Activated T-cell treated with anti-CD3 and anti-CD28 coated beads, Interleukin-2, amount 50 U/mL, for 4 hours (primary cell): ENCODE data around the gene C1orf115. TPM values are rescaled to one million over a fixed set of nuclear protein-coding genes. Genes with fewer than 3 reads are reported as not detected.
"Not testable (repeated sequence)": the region's sequence is repeated elsewhere in the genome, so short reads cannot be mapped to it uniquely, and the experiment has no call there.

Experiments
- ATAC-seq, 2 donors: fragments of 200-7000 bp; cut with Tn5 transposase; one replicate each; pipeline ENCODE4 v1.10.0; 2021
- DNase-seq: peaks from one replicate; pipeline ENCODE4 v3.0.0-alpha.2; 2020
- H3K27me3 Mint-ChIP-seq: one replicate; pipeline ENCODE4 v1.8.0; 2021; ENCODE audit warnings: low read depth, mixed read lengths
- H3K36me3 Mint-ChIP-seq: one replicate; pipeline ENCODE4 v1.8.0; 2022; ENCODE audit warnings: mixed read lengths; ENCODE audit not compliant: insufficient read depth
- H3K4me1 Mint-ChIP-seq: one replicate; pipeline ENCODE4 v1.8.0; 2021; ENCODE audit warnings: low read depth, mixed read lengths
- H3K4me3 Mint-ChIP-seq: one replicate; pipeline ENCODE4 v1.8.0; 2021; ENCODE audit warnings: mild to moderate bottlenecking, moderate library complexity, mixed read lengths
- H3K9me3 Mint-ChIP-seq: one replicate; pipeline ENCODE4 v1.8.0; 2021; ENCODE audit warnings: mixed read lengths
- total RNA-seq, 3 donors: library from RNA; stranded (reverse); gene quantifications; one replicate each; pipeline ENCODE4 v1.2.1, GENCODE V29; 2021

The C1orf115 gene
- total RNA-seq, 3 donors from 2014 or later = 0.18 to 0.27 (median 0.18) TPM

DNA sequence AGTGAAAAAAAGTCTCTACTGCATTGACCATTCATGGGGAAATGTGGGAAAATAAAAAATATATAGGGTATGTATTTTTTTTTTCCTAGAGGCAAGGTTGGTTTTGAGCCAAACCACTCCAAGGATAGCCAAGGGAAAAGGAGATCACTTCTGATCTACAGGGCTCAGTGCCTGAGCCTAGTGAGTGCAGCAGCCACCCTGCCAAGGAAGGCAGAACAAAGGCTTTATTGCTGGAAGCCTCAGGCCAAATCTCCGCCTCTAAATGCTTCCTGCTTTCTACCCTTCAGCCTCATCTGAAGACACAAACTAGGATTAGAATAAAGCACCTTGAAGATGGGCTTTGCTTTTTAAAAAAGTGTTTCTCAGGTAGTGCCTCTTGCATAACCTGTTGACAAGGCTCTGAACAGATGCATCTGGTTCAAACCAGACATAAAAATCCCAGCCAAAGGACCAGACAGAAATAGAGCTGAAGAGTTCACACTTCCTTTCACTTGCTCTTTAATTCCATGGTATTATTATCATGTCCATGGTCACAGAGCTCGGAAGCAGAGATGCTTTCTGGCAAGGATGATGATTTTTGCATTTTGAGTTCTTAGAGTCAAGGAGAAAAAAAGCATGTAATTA lies 10.5 kb downstream of the C1orf115 start:
- Mint-ChIP-seq H3K27me3 (peaks cover 16% of the 10 kb centered on the region), H3K9me3 (no peaks in the 10 kb centered on the region), H3K4me1 (no peaks in the 10 kb centered on the region), H3K4me3 (no peak overlapping the region), H3K36me3 (no peaks in the 10 kb centered on the region)
- no peak for DNase-seq
- no peak for ATAC-seq

DNA sequence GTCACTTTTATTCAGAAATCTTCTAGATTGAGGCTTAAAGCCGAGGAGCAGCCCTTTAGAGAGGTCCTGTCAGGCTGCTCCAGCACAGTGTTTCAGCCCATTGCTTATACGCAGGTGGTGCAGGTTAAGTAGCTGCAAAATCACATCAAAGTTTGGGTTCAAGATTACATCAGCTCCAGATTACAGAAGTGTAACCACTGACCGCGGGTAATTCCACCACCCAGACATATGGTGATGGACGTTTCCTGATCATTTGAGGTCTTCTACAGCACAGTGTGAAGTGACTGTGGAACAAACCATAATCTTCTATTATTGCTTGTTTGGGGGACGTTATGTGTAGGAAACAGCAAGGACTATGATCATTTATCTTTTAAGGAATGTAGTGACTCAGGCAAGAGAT lies 11.8 kb downstream of the C1orf115 start:
- ATAC-seq (no peak), DNase-seq (no peak)
- H3K27me3 Mint-ChIP-seq = peaks cover 16% of the 10 kb centered on the region
- no peaks in the 10 kb centered on the region for H3K36me3 Mint-ChIP-seq
- H3K4me1 Mint-ChIP-seq = no peaks in the 10 kb centered on the region
- no peaks in the 10 kb centered on the region for H3K9me3 Mint-ChIP-seq
- no peak overlapping the region for H3K4me3 Mint-ChIP-seq

DNA sequence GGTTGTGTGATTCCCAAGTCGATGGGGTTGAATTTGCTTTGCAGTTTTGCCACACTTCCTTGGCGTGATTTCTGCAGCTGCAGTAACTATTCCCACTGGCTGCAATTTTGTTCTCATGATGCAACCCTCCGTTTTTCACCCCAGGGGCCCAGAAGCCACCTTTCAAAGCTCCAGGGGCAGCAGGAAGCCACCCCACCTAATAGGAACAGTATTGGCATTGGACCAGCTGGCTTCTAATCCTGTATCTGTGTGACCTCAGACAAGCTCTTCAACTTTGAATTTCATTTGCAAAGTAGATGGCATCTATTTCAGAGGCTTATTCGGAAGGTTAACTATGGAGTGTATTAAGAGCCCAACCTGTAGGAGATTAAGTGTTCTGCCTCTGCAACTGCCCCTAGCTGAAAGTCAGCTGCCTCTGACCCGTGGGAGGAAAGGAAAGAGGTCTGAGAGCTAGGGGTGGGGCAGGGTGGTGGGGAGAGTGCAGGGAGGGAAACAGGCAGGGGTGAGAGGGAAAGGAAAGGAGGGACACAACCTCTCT lies 12.6 kb downstream of the C1orf115 start:
- Mint-ChIP-seq H3K4me1 (no peaks in the 10 kb centered on the region), H3K36me3 (no peaks in the 10 kb centered on the region), H3K4me3 (no peak overlapping the region), H3K9me3 (no peaks in the 10 kb centered on the region), H3K27me3 (peaks cover 16% of the 10 kb centered on the region)
- ATAC-seq = no peak
- DNase-seq = no peak

DNA sequence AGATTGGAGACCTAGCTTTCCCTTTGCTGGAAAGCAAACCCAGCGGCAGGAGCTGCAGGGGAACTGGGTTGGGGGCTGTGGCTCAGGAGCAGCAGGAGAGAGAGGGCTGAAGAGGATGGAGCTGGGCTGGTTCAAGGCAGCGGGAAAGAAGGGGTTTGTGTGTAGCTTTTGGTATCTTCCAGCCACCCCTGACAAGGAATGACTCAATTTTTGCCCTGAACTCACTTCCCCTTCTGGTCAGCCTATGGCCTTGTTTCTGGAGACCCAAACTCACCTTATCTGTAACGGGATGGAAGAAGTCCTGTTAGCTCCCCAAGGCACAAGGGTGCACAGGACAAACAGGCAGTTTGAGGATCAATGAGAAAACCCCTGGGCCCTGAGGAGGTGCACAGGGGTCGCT lies 13.1 kb downstream of the C1orf115 start:
- DNase-seq (no peak), ATAC-seq (no peak)
- no peaks in the 10 kb centered on the region for H3K4me1 Mint-ChIP-seq

DNA sequence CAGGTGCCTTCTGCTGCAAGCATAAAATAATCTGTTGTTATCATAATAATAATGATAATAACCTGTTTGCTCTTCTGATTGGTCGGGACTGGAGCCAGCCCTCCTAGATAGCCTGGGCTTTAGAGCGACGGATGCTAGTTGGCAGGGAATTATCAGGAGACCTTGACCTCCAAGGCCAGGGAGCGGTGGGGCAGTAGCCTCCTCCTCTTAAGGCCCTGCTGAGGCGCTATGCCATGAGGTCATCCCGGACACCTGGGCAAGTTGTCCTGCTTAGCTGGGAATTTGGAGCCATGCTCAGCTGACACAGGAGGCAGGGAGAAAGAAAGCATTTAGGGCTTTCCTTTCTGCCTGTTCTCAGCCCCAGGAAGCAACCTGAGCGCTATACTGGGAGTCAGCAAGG lies 15.6 kb downstream of the C1orf115 start:
- ATAC-seq (no peak), DNase-seq (no peak)
- no peak overlapping the region for H3K4me3 Mint-ChIP-seq
- no peaks in the 10 kb centered on the region for H3K36me3 Mint-ChIP-seq
- H3K4me1 Mint-ChIP-seq = no peaks in the 10 kb centered on the region
- H3K9me3 Mint-ChIP-seq = no peaks in the 10 kb centered on the region
- H3K27me3 Mint-ChIP-seq = peaks cover 14% of the 10 kb centered on the region

More for the DNA sequence above, 13.1 kb downstream of the C1orf115 start:
- H3K9me3 Mint-ChIP-seq = no peaks in the 10 kb centered on the region
- no peak overlapping the region for H3K4me3 Mint-ChIP-seq
- peaks cover 16% of the 10 kb centered on the region for H3K27me3 Mint-ChIP-seq
- H3K36me3 Mint-ChIP-seq = no peaks in the 10 kb centered on the region

DNA sequence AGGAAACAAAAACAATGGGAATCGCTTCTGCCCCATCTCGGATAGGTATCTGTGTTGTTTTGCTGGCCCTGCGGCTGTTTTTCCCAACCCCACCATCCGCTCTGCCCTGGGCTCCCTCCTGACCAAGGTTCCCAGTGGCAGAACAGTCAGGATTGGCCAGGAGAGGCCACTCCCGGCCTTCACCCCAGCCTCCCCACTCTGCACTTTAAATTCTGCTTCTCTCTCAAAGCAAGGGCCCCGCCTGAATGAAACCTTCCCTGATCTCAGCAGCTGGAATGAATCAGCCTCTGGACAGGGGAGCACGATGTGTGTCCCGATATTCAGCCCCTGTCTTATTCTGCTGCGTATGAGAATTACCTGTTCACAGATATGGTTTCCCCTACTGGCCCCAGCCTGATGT lies 16.3 kb downstream of the C1orf115 start:
- Mint-ChIP-seq H3K9me3 (no peaks in the 10 kb centered on the region), H3K4me3 (no peak overlapping the region), H3K4me1 (no peaks in the 10 kb centered on the region), H3K36me3 (no peaks in the 10 kb centered on the region), H3K27me3 (peaks cover 14% of the 10 kb centered on the region)
- DNase-seq = no peak
- no peak for ATAC-seq

DNA sequence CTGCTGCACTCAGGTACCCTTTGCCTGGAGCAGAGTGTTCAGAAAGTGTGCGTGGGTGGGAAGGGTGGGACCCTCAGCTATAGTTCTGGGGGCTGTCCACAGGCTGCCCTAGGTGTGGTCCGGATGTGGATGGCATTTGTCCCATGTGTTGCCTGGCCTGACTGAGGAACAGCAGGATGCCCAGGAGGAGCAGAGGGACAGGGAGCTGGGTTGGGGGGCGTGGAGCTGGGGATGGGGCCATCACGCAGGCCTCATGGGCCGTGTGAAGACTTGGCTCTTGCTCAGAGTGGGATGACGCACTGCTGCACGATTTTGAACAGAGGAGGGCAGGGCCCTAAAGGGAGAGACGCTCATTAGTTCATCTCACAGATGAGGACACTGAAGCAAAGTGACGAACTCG lies 17.0 kb downstream of the C1orf115 start:
- peaks cover 10% of the 10 kb centered on the region for H3K27me3 Mint-ChIP-seq
- DNase-seq (no peak), ATAC-seq (no peak)
- H3K36me3 Mint-ChIP-seq = no peaks in the 10 kb centered on the region
- H3K4me3 Mint-ChIP-seq = no peak overlapping the region
- H3K9me3 Mint-ChIP-seq = no peaks in the 10 kb centered on the region
- no peaks in the 10 kb centered on the region for H3K4me1 Mint-ChIP-seq

DNA sequence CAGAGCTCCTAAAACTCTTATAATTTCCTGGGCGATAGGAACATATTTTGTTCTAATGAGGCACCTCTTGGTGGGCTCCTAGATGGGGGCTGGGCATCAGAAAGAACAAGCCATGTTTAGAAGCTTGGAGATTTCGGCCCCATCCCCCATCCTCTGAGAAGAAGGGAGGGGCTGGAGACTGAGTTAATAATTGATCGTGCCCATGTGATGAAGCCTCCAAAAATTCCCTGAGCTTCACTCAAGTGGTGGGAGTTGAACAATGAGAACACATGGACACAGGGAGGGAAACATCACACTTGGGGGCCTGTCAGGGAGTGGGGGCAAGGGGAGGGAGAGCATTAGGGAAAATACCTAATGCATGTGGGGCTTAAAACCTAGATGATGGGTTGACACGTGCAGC lies 18.1 kb downstream of the C1orf115 start:
- Mint-ChIP-seq H3K36me3 (no peaks in the 10 kb centered on the region), H3K4me1 (no peaks in the 10 kb centered on the region), H3K27me3 (peaks cover 5% of the 10 kb centered on the region), H3K4me3 (no peak overlapping the region), H3K9me3 (no peaks in the 10 kb centered on the region)
- no peak for ATAC-seq
- DNase-seq = no peak

DNA sequence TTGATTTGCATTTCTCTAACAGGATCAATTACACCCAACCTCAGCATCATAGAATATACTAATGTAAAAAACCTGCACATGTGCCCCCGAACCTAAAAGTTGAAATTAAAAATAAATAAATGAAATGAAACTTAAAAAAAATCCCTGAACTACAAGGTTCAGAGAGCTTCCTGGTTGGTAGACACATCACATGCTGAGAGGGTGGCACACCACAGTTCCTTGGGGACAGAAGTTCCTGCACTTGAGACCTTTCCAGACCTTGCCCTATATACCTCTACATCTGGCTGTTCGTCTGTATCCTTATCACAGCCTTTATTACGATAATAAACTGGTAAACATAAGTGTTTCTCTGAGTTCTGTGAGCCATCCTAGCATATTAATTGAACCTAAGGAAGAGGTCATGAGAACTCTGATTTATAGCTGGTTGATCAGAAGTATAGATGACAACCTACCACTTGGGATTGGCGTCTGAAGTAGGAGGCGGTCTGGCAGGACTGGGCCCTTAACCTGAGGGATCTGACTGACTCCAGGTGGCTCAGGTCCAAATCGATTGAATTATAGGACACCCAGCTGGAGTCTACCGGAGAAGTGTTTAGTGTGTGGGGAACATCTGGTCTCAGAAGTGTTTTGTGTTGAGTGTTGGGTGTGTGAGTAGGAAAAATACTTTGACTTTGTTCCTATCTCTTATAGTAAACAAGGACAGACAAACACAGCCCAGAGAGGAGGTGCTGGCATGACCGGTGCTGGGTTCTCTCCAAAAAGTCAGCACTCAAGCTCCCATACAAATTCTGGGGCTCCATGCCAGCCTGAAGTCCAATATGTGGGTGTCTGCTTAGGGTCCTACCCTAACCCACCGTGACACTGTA lies 19.0 kb downstream of the C1orf115 start:
- DNase-seq = no peak

DNA sequence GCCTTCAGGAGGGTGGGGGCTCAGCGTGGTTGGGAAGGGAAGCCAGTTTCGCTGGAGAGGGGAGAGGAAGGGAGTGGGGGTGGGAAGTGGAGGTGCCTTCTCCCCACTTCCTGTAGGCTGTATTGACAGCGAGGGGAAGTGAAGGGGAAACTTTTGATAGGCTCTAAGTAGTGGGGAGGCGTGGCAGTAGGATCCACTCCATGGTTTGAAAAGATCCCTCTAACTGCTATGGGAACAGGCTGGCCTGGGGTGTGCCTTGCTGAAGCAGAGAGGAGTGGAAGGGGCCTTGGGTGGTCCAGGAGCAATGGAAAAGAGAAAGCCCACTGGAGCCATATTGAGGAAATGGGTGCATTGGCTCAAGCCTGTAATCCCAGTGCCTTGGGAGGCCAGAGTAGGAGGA lies 20.2 kb downstream of the C1orf115 start:
- Mint-ChIP-seq H3K4me3 (no peak overlapping the region), H3K4me1 (no peaks in the 10 kb centered on the region), H3K27me3 (peaks cover 2% of the 10 kb centered on the region), H3K9me3 (peaks cover under 1% of the 10 kb centered on the region), H3K36me3 (no peaks in the 10 kb centered on the region)
- DNase-seq = no peak
- no peak for ATAC-seq

More for the DNA sequence above, 19.0 kb downstream of the C1orf115 start:
- no peaks in the 10 kb centered on the region for H3K9me3 Mint-ChIP-seq
- H3K4me1 Mint-ChIP-seq = no peaks in the 10 kb centered on the region
- H3K27me3 Mint-ChIP-seq = peaks cover 4% of the 10 kb centered on the region
- no peak overlapping the region for H3K4me3 Mint-ChIP-seq
- ATAC-seq = no peak
- no peaks in the 10 kb centered on the region for H3K36me3 Mint-ChIP-seq

DNA sequence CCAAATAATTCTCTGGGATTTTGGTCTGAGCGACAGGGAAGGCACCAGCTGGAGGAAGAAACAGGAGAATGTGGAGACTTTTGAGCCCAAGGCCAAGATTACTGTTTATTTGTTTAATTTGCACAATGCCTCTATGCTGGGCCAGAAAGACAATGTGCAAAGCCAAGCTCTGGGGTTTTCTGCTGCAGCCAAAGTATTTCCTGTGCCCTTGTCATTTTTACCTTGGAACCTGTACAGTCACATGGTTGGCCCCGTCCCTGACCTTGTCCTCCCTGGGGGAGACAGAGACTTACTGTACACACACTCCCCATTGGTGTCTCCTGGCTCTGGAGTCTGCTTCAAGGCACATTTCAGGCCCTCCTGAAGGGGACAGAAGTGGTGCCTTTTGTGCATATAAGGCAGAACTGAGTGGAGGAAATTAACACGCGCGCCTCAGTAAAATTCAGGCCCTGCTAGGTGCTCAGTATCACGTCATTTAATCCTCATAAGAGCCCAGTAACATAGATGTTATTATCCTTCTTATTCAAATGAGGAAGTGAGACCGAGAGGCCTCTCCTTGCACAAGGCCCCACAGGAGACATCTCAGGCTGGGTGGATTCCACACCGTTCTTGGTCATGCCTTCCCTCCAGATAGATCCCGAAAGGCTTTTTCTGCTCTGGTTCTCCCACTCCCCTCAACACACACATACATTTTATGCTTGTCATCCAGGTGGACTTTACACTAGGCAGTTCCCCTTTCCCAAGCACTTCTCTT lies 21.1 kb downstream of the C1orf115 start:
- Mint-ChIP-seq H3K4me1 (no peaks in the 10 kb centered on the region), H3K27me3 (peaks cover 2% of the 10 kb centered on the region), H3K36me3 (no peaks in the 10 kb centered on the region), H3K9me3 (peaks cover 6% of the 10 kb centered on the region), H3K4me3 (no peak overlapping the region)
- DNase-seq = no peak
- no peak for ATAC-seq

DNA sequence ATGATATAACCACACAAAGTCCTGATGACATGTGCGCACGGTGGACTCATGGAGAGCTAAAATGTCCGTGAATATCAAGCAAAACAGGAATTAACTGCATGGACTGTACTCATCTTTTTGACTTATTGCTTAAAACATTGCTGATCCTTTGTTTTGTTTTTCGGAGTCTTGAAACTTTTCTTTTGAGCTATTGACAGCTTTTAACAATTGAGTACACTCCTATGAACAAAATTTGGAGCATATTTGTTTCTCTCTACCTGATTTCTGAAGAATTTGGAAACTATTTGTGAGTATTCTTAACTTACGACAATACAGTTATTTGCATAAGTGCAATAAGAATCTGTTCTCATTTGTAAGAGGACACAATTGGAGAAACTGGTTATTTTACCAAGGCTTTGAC lies 25.8 kb downstream of the C1orf115 start:
- not testable (repeated sequence) for H3K4me3 Mint-ChIP-seq, ATAC-seq, DNase-seq, H3K36me3 Mint-ChIP-seq, H3K4me1 Mint-ChIP-seq, H3K9me3 Mint-ChIP-seq
- peaks cover 19% of the 10 kb centered on the region for H3K27me3 Mint-ChIP-seq

DNA sequence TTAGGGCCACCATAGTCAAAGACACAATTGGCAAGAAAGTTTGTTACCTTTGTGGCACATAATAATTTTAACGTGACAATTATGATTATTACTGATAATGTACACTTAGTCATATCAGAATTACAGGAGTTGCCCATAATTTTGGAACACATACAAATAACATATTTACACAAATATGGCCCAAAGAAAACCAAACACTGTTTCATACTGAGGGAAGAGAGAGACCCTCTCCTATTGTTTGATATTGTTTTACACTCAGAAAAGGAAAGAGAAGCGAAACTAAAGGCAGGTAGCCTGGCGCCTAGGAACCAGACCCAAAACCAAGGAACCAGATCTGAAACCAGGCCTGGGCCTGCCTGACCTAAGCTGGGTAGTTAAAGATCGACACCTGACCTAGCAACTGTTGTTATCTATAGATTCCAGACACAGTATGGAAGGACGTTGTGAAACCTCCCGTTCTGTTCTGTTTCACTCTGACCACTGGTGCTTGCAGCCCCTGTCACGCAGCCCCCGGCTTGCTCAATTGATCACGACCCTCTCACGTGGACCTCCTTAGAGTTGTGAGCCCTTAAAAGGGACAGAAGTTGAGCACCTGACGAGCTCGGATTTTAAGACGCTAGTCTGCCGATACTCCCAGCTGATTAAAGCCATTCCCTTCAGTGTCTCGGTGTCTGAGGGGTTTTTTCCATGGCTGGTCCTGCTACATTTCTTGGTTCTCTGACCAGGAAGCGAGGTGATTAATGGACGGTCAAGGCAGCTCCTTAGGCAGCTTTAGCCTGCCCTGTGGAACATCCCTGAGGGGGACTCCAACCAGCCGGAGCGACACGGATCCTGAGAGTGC lies 27.9 kb downstream of the C1orf115 start:
- DNase-seq = no peak
- no peaks in the 10 kb centered on the region for H3K4me1 Mint-ChIP-seq
- peaks cover 6% of the 10 kb centered on the region for H3K9me3 Mint-ChIP-seq
- peaks cover 23% of the 10 kb centered on the region for H3K27me3 Mint-ChIP-seq
- ATAC-seq = no peak
- no peaks in the 10 kb centered on the region for H3K36me3 Mint-ChIP-seq
- H3K4me3 Mint-ChIP-seq = no peak overlapping the region

DNA sequence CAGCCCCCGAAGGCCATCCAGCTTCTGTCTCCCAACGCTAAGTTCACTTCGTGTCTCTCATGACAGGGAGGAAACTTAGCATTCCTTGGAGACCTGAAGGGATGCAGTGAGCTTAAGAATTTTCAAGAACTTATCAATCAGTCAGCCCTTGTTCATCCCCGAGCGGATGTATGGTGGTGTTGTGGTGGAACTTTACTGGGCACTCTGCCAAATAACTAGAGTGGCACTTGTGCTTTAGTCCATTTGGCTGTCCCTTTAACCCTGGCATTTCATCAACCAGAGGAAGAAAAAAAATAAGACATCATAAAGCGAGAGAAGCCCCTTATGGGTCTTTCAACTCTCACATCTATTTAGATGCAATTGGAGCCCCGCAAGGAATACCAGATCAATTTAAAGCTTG lies 31.1 kb downstream of the C1orf115 start:
- peaks cover 24% of the 10 kb centered on the region for H3K27me3 Mint-ChIP-seq
- ATAC-seq, H3K4me1 Mint-ChIP-seq, DNase-seq, H3K4me3 Mint-ChIP-seq, H3K9me3 Mint-ChIP-seq, H3K36me3 Mint-ChIP-seq: not testable (repeated sequence)
